ENCODE measurements around the gene EXOC6B.

The EXOC6B gene

DNA sequence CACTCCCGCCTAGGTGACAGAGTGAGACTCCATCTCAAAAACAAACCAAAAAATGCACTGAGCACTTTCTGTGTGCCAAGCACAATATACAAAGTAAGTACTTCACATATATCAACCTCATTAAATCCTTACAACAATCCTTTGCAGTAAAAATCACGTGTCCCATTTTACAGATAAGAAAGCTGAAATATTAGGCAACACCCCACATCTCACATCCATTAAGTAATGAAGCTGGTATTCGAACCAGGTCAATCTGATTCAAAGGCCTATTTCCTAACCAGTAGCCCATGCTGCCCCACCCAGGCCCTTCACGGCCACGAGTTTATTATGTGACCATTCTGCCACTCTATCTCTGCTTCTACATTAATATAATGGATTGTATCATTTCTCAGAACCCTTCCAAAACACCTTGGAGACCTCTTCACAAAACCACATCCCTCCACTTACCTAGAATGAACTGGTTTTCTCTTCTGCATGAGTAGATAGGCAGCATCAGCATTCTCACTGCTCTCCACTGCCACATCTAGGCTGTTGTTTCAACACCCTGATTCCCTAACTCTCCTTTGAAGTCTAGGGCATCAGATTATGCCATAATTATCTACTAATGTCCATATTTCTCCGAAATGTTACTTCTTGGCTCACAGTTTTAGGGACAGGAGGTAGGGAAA lies 3.1 kb upstream of the EXOC6B start:
- DNase-seq: no peak

DNA sequence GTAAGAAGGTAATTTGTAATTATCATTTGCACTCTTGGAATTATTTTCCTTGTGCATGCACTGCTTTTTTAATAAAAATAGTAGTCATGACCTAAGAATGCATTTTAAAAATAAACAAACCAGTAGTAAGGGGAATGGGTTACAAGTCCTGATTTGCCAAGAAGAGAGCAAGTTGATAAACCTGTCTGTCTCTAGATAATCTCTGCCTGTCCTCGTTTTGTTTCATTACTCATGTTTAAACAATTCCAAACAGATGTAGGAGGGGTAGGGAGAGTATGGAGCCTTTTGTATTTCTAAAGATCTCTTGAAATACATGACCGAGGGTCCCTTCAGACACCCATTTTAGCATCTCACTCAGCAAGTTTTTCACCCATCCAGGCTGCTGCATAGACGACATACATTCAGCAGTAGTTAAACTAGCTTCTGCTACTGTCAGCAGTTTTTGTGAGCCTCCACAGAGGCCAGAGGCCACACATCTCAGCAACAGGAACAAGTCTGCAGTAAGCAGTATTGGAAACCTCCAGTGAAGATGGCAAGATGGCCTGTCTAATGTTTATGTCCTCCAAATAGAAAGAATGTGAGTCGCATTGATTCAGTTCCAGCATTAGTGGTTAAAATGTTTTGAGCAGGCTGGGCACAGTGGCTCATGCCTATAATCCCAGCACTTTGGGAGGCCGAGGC lies 2.3 kb upstream of the EXOC6B start:
- DNase-seq: no peak

DNA sequence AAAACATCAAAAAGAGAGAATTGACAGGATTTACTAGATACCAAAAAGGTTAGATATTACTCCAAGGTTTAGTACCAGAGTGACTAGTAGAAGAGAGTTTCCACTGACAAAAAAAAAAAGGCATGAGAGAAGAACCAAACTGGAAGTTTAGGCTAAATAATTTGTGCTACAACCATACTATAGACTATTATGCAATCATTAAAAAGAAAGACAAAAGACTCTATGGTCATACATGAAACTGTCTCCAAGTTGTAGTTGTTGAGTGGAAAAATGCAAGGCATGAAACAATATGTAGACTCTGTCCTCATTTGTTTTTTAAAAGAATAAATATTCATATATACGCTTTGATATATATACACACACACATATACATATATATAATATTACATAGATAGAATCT lies 1.7 kb upstream of the EXOC6B start:
- DNase-seq: no peak

DNA sequence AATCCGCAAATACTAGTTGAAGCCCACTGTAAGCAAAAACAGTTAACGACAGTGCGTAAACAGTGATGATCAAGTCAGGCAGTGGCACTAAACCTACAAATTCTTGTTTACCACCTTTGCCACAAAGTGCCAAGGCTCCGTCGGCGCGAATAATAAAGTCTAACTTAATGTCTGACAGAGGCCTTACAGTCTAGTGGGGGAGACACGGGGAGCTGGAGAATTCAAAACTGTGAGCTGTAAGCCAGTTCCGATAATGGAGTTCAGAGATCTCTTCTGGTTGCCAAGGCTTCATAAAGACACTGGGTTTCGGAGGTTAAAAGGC lies 284 bp upstream of the EXOC6B start:
- no peak for DNase-seq

DNA sequence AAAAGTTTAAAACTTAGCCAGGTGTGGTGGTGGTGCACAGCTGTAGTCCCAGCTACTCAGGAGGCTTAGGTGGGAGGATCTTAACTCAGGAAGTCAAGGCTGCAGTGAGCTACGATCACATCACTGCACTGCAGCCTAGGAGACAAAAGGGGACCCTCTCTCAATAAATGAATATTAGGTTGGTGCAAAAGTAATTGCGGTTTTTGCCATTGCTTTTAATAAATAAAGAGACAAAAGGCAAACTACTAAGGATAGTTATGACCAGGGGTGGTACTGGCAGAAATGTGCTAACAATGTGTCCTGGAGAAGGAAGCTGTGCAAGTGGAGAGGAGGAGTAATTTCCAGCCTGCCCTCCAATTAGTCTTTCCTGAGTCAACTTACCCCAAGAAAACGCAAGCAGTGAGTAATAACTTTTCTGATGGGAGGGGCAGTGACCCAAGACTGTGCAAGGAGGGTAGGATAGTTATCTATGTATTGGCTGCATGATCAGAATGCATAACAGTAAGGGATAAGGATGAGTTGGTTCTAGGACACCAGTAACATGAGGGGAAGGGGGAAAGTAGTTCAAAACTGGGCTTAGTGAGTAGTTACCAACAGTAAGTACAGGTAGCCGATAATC lies 1.5 kb downstream of the EXOC6B start:
- DNase-seq: no peak

DNA sequence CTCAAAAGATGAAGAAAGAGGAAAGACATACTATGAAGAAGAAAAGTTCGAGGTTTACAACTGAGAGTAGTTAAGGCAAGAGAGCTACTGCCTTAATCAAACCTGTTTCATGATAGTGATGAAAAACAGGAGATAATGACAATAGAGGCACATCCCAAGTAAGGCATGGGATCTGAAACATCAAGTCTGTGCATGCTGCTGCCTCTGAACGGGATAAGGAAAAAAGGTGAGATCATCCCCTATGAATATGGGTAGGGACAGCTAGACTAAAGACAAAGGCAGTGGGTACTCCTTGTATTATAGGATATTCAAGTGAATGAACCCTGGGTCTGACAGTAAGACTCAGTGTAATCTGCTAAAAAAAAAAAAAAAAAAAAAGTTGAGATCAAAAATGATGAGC lies 3.0 kb downstream of the EXOC6B start:
- no peak for DNase-seq

DNA sequence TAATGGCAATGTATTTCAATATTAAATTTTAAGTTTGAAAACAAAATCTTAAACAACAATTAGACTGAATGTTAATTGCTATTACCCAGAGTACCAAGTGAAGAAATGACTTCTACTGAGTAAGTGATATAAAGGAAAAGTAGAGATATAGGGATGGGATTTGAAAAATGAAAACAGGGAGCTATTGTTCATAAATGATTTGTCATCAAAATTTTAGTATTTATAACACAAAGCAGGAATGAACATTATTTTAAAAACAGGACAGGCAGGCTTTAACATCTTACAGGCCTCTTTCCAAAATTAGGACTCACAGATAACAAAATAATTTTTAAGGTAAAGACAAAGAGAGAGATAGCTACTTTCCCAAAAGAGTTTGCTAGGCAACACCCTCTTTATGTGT lies 3.9 kb downstream of the EXOC6B start:
- DNase-seq: no peak

DNA sequence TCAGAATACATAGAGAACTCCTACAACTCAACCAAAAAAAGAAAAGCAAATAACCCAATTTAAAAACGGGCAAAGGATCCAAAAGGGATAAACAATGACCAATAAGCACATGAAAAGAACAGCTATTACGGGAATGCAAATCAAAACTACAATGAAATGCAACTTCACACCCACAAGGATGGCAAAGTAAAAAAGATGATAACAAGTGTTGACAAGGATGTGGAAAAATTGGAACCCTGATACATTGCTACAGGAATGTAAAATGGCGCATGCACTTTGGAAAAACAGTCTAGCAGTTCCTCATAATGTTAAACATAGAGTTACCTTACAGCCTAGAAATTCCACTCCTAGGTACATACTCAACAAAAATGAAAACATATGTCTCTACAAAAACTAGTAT lies 4.7 kb downstream of the EXOC6B start:
- DNase-seq: no peak

DNA sequence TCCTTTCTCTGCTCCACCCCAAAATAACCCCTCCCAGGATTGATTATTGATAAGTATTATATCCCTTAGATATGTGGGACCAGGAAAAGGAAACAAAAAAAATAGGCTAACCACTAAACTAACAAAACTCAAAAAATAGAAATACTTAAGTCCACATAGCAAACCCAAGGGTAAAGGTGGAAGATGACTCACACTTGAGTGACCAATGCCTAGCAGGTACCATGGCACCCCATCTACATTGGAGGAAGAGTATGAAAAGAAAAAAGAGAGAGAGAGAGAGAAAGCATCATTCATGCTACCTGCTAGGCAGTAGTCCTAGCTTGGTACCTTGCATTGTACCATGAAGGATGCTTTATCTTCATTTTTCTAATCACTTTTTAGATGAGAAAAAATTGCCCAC lies 6.3 kb downstream of the EXOC6B start:
- DNase-seq: no peak

DNA sequence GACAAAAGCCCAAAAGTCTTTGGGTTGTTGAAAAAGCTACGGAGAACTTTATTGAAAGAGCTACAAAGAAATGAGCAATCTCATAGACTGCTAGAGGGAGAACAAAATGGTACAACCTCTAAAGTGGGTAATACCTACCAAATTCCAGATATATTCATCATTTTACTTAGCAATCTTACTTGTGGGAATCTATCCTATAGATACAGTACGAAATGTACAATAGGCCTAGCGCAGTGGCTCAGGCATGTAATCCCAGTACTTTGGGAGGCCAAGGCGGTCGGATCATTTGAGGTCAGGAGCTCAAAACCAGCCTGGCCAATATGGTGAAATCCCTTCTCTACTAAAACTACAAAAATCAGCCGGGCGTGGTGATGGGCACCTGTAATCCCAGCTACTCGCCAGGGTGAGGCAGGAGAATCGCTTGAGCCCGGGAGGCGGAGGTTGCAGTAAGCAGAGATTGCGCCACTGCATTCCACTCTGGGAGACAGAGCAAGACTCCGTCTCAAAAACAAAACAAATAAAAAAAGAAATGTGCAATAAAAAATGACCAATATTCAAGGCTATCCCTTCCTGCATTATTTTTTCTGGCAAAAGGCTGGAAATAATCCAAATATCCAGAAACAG lies 10.1 kb downstream of the EXOC6B start:
- no peak for DNase-seq

DNA sequence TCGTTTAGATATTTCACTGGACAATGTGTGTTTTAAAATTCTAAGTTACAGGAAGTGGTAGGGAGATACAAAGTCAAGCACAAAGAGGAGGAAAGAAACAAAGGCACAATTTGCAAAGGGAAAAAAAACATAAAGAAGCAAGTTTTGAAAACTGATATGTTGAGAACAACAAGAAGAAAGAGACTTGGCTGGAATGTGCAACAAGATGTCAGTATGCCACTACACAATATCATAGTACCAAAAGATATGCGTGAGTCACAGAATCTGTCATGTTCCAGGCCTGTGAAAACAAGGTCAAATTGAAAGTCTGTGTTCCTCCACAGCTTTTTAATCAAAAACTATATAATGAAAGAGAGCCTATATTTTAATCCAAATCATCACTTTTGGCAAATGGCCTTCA lies 12.0 kb downstream of the EXOC6B start:
- DNase-seq: no peak

DNA sequence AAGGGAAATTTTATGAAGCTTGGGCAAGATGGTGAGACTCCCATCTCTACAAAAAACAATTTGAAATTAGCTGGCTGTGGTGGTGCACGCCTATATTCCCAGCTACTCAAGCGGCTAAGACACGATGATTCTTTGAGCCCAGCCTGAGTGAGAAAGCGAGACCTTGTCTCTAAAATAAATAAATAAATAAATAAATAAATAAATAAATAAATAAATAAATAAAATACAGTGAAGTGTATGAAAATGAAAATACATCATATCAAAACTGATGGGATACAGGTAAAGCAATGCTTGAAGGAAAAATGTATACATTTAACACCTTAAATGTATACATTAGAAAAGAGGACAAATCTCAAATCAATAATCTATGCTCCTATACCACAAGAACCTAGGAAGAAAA lies 15.7 kb downstream of the EXOC6B start:
- no peak for DNase-seq

DNA sequence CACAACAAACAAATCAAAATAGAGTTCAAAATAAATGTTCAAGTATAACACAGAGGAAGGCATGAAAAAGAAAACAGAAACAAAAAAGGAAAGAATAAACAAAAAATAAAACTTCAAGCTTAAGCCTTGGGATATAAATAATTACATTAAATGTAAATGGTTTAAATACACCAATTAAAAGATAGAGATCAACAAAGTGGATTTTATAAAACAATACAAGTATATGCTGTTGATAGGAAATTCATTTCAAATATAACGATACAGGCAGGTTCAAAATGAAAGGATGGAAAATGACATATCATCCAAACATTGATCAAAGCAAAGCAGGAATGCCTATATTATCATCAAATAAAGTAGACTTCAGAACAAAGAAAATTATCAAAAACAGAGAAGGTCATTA lies 16.7 kb downstream of the EXOC6B start:
- DNase-seq: no peak

DNA sequence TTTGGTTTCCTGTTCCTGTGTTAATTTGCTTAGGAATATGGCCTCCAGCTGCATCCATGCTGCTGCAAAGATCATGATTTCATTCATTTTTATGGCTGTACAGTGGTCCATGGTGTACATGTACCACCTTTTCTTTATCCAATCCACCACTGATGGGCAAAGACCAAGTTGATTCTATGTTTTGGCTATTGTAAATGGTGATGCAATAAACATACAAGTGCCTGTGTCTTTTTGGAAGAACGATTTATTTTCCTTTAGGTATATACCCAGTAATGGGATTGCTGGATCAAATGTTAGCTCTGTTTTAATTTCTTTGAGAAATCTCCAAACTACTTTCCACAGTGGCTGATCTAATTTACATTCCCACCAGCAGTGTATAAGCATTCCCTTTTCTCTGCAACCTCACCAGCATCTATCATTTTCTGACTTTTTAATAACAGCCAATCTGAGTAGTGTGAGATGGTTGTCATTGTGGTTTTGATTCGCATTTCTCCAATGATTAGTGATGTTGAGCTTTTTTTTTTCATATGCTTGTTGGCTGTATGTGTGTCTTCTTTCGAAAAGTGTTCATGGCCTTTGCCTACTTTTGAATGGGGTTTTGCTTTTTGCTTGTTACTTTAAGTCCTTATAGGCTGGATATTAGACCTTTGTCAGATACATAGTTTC lies 19.4 kb downstream of the EXOC6B start:
- DNase-seq: no peak

DNA sequence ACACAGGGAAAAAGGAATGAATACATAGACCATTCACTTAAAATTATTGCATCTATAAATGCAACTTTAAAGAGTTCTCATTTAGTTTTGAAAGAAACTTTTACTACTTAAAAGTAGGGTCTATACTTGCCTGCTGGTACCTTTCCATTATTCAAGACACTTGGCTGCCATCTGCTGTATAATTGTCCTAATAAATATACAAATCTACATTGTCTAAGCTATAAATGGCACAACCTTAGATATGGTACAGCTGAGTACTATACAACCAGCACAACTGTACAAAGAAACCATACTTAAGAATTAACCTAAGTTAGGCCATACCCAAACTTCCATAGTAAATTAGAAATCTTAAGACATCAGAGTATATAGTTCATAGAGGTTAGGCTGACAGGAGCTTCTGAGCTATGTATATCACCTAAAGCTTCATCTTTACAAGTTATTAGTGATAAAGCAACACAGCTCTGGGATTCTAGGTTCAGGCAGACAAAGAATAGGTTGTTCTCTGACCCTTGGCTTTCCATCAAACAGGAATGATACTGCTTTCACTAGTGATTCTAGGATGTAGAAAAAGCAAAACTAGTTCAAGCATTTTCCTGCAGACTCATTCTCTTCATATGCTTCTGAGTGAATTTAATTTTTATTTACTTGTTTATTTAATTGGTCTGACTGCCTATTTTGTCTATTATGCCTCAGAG lies 22.1 kb downstream of the EXOC6B start:
- DNase-seq: no peak

DNA sequence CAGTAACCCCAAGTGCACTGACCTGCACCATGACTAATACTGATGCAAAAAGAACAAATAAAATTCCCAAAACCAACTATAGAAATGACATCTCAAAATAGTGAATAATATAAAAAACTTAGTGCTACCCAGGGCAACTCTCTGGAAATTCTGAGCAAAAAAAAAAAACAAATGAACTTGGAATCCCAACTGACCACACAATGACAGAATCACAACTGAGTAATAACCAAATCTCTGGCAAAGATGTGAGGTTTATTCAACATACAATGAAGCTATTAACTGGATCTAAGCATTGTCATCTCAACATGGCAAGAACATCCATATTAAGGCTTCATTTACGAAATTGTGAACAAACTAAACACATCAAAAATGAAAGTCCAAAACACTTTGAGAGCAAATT lies 22.7 kb downstream of the EXOC6B start:
- no peak for DNase-seq

DNA sequence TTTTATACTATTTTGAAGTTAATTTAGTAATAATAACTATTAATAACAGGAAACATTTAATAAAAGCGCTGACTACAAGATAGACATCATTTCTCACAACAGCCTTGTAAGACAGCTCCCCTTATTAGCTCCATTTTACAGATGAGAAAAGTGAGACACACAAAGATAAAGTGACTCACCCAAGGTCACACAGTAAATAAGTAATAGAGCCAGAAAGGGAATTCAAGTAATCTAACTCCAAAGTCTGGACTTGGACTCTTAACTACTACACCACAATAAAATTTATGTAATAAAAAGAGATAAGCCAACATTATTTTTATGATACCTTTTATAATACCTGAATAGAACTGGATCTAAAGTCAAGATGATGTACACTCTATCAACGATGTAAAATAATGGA lies 25.3 kb downstream of the EXOC6B start:
- DNase-seq: no peak

DNA sequence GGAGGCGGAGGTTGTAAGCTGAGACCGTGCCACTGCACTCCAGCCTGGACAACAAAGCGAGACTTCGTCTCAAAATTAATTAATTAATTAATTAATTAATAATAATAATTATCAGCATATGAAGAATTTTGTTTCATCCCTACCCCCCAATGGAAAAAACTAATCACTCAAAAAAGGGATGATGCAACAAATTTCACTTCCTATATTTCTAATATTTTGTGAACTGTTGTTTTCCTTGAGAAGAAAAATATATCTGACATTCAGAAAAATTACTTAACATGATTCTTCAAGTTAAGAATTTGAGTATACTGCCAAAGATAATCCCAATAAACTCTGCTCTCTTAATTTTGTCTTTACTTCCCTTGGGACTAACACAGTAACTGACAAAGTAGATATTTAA lies 28.1 kb downstream of the EXOC6B start:
- no peak for DNase-seq

DNA sequence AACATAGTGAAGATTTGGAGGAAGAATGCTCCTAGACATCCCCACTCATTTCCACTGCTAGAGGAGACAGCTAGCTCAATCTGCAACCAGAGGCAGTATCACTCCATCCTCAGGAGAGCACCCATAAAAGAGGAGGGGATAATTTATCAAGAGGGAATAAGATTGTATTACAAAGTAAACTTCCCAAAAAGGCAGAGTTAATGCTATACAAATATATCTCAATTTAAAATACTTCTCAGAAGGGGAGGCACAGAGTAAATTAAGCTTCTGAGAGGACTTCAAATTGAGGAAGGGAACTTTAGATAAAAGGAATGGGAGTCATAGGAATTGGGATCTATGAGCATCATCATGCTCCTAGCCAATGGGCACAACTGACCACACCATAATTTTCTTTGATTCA lies 29.1 kb downstream of the EXOC6B start:
- no peak for DNase-seq

DNA sequence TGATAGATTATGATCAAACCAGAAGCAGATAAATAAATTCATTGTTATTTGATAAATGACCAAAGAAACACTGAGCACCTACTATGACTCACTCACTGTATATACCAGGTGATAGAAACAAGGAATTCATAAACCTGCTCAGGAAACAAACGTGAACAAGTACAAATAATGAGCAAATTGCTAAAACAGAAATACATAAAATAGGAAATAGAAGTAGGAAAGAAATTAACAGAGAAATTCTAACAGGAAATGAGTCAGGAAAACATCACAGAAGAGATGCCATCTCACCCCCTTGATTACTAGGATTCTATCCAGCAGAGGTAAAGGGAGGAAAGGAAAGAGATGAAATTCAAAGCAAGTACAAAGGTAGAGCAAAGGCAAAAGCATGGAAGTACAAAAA lies 31.3 kb downstream of the EXOC6B start:
- DNase-seq: no peak

DNA sequence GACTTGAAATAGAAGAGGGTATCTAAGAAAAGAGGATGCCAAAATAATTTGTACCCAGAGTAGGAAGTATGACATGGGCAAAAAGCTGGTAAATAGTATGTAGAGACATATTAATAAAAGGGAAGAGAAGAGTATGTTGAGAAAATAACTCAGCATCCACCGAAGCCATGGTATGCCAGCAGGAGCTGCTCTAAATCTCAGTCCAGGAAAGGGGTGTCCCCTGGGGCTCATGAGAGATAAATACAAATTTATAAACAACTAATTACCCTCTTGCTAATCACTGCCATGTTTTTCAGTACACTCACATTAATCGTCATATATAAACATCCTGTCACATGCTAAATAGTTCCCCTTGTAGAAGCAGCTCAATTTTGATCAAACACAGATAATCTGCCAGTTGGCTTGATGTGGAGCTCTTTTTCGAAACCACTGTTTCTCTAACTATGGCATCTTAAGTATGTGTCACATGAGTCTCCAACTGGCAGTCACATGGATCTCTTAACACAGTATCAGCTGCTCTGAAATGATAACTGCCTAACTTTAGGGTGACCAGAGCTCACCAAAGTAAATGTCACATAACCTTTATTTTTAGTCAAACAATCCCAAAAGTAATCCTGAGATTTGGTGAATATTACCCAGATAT lies 31.9 kb downstream of the EXOC6B start:
- DNase-seq: no peak

DNA sequence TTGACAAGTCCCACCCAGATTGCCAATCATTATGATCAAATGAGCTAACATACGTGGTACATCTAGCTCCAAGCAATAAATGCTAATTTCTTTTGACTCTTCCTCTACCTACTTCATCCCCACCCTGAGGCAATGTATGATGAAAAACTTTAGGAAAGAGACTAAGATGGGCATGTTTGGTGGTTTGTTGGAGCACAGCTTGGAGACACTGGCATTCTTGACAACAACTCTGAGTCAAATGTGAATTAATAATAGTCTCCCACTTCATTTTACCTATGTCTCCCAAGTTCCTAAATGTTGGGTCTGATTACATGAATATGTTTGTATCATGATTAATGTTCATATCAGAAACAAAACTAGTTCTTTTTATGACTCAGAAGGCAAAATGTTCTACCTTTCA lies 36.6 kb downstream of the EXOC6B start:
- no peak for DNase-seq

DNA sequence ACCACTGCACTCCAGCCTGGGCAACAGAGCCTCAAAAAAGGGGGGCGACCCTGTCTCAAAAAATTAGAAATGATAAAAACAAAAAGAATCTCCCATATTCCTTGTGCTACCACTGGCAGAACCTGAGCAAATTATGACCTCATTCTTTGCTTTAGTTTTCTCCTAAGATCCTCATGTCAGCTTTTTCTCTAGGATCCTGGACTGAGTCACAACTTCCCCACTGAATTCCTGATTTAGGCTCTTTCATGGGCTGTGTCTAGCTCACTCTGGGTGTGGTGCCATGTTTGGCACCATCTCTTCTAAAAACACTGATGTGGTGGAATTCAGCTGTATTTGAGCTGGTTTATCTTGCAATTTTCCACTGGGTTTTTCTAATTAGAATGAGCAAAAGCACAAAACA lies 37.1 kb downstream of the EXOC6B start:
- no peak for DNase-seq
